HG03558 (cell line): ENCODE data around the gene CDIPT.
"Not testable (repeated sequence)": the region's sequence is repeated elsewhere in the genome, so short reads cannot be mapped to it uniquely, and the experiment has no call there.

Experiments used
- ATAC-seq: cut with Tn5 transposase; IDR thresholded peaks from one replicate; pipeline ENCODE4 v1.9.1; 2021; ENCODE audit warnings: moderate number of reproducible peaks; ENCODE audit not compliant: unreplicated experiment; ENCODE audit errors: extremely low read depth

The CDIPT gene

DNA sequence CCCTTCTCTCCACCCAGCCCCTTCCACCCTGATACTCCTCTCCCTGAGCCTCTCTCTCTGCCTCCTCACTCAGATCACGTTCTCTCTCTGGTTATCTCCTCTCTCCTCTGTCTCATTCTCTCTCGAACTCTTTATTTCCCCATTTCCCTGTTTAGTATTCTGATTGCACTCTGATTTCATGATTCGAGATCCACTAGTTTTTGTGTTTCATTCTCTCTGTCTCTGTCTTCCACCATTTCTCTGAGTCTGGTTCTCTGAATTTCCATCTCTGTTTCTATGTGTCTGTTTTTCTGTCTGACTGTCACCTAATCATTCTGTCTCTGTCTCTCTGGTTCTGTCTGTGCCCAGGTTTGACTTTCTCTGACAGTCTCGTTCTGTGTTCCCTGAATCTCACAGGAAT lies 34.3 kb upstream of the CDIPT start:
- no peak for ATAC-seq

DNA sequence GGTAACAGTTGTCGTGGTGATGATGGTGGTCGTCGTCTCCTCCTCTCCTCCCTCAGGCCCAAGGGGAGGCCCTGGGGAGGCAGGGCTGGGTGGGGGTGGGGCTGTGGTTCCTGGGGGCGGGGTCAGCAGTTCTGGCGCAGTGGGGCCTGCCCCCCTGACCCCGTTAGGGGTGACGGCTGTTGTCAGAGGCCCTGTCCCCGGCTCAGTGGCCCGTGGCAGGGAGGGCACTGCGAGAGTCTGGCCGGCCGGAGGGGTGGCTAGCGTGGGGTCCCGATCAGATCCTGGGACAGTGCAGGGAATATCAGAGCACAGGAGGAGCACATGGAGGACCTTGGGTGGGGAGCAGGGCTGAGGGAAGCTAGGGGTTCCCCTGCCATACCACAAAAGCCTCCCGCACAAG lies 33.8 kb upstream of the CDIPT start:
- ATAC-seq: no peak

GRCh38 chr16:29894352-29894751 lies 31.3 kb upstream of the CDIPT start:
- ATAC-seq: no peak

- ATAC-seq: no peak
These were observed 30.5 kb upstream of the CDIPT start for GRCh38 chr16:29893553-29893952.

- no peak for ATAC-seq
These were observed 29.4 kb upstream of the CDIPT start for GRCh38 chr16:29892458-29892813.

GRCh38 chr16:29891525-29892457 lies 28.8 kb upstream of the CDIPT start:
- no peak for ATAC-seq

DNA sequence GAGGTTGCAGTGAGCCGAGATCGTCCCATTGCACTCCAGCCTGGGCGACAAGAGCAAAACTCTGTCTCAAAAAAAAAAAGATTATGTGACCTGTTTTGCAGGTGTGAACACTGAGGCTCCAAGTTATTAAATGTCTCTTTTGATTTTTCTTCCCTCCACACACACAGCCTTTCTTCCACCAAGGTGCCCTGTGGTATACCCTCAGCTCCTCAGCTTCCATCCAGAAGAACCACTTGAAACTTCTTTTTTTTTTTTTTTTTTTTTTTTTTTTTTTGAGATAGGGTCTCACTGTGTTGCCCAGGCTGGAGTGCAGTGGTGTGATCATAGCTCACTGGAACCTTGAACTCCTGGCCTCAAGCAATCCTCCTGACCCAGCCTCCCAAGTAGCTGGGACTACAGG lies 26.3 kb upstream of the CDIPT start:
- ATAC-seq: not testable (repeated sequence)

- ATAC-seq: no peak
These were observed 21.0 kb upstream of the CDIPT start for GRCh38 chr16:29883987-29884386.

DNA sequence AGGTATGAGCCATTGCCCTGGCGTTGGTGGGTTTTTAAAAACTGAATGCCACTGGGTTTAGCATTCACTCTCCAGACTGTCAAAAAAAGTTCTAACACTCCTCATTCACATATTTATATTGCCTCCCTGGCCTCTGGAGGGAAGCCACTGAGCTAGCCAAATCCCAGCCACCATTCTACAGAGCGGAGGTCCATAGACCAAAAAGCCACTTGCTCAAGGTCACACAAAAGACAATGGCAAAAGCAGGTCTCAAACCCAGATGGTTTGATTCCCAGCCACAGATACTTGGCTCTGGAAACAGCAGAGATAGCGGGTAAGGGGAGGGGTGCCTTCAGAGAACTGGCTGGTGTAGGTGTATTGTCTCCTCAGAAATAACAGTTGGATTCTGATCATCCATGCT lies 18.0 kb upstream of the CDIPT start:
- no peak for ATAC-seq

DNA sequence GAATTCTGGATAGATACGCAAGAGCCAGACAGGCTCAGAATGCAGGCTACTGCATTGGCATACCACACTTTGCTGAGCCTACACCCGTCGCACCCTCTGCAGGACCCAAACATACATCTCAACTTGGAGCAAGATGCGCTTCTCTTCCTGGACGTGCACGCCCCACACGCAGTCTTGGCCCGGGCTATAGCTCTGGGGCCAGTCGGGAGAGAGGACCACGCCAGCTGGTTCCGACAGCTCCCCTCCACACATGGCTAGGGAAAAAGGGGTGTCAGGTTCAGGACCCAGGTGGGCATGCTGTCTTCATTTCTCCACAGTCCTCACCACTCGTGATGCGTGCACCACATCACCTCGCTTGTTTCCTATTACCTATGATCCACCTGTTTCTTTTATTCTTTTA lies 15.1 kb upstream of the CDIPT start:
- no peak for ATAC-seq

DNA sequence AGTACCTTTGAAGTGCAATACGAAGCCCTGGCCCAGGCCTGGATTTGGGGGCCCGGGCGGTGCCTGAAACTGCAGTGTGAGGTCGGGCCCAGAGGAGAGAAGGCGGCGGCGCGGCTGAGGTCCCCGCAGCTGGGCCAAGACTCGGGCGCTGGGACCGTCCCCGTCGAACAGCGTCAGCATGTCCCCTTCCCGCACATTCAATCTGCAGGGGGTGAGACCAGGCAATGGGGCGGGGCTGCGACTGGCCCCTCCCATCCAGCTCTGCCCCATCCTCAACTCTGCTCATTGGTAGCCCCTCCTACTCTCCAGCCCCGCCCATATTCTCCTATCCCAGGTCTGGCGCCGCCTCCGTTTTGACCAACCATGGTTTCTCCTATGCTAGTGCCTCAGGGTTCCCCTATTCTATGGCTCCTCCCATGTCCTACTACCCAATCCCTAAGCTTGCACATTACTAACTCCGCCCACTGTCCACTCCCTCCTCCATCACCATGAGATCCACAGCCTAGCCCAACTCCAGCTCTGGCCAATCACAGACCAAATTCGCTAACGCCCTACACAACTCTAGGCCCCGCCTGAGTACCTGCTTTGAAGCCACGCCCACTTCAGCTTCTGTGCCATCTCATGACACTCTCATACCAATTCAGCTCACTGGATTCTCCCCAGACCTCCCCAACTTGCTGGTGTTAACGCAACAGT lies 14.4 kb upstream of the CDIPT start:
- no peak for ATAC-seq

DNA sequence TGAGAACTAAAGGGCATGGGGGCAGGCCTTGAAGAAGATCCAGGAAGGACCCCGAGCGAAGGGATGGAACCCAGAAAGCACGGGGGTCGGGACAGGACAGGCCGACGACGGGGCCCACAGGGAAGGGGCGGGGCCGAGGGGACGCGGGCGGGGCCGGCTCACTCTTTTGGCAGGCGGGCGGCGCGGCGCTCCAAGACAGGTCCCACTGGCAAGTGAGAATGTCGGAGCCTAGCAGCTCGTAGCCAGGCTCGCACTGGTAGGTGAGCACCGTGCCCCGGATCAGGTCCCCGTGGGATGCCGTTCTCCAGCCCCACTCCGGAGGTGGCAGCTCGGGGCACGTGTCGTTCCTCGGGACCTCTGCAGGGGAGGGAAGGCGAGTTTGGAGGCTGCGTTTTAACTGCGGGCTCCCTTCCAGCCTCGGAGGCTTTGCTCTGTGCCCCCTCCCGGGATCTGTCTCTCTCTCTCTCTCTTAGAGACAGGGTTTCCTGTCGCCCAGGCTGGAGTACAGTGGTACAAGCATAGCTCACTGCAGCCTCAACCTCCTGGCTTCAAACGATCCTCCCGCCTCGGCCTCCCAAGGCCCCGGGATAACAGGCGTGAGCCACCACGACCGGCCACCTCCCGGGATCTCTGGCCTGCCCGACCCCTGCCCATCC lies 13.7 kb upstream of the CDIPT start:
- no peak for ATAC-seq

GRCh38 chr16:29876217-29876593 lies 13.2 kb upstream of the CDIPT start:
- no peak for ATAC-seq

GRCh38 chr16:29875206-29875605 lies 12.2 kb upstream of the CDIPT start:
- ATAC-seq: no peak

- ATAC-seq: no peak
These were observed 10.3 kb upstream of the CDIPT start for GRCh38 chr16:29873319-29873718.

- no peak for ATAC-seq
These were observed 9.0 kb upstream of the CDIPT start for GRCh38 chr16:29871822-29872546.

GRCh38 chr16:29869067-29869466 lies 6.0 kb upstream of the CDIPT start:
- not testable (repeated sequence) for ATAC-seq

DNA sequence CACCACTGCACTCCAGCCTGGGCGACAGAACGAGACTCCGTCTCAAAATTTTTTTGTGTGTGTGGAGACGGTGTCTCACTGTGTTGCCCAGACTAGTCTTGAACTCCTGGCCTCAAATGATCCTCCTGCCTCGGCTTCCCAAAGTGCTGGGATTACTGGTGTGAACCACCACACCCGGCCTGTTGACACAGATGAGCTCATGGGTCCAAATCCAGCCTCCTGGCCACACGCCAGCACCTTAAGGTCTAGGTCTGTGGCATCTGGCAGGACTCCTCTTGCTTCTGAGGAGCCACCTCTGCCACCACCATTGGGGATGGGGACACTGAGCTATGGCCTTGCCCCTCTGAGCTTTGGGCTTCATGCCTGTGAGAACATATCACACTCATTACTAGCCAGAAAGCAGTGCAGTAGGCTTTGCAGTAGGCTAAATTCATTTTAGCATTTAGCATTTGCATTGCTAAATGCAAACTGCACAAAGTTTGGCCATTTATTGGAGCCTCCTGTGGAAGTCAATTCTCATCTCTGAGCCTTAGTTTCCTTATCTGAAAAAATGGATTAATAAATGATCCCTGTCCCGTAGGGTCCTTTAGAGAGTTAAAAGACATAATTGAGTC lies 5.5 kb upstream of the CDIPT start:
- ATAC-seq: no peak

GRCh38 chr16:29864205-29864604 lies 1.2 kb upstream of the CDIPT start:
- ATAC-seq: no peak

DNA sequence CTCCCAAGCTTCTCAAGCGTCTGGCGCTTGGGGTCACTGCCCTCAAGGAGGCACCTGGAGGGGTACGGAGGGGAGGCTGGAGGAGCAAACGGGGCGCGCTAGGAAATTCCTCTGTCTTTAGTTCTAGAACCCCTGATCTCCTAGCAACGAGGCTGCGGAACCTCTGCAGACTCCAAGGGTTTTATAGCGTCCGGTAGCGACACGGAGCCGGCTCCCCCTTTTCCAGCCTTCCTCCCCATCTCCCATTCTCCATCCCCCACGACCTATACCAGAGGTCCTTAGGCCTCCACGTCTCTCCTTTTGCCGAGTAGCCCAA lies 601 bp upstream of the CDIPT start:
- no peak for ATAC-seq
